H9 (cell line): ENCODE data around the gene AKT1. TPM values are rescaled to one million over a fixed set of nuclear protein-coding genes. Genes with fewer than 3 reads are reported as not detected.
A peak's percentile ranks its signal among the peaks of the same experiment; 100 is the strongest.

Experiments
- DNase-seq: peaks from one replicate; pipeline ENCODE4 v3.0.0-alpha.2; 2017
- H2AFZ ChIP-seq: one replicate; pipeline ENCODE4 v1.6.1; 2013; ENCODE audit warnings: mild to moderate bottlenecking, low read length, control low read depth, moderate library complexity
- H2AK5ac ChIP-seq: 2 replicates; pipeline ENCODE4 v1.6.1; 2013; ENCODE audit warnings: low read length, control low read depth, mixed read lengths; ENCODE audit not compliant: insufficient read length
- H2BK120ac ChIP-seq: one replicate; pipeline ENCODE4 v1.6.1; 2013; ENCODE audit warnings: low read depth, mild to moderate bottlenecking, low read length, control low read depth, inconsistent platforms; ENCODE audit not compliant: poor library complexity, severe bottlenecking
- H2BK12ac ChIP-seq: 2 replicates; pipeline ENCODE4 v1.6.1; 2013; ENCODE audit warnings: low read length, control low read depth, mixed read lengths, low read depth; ENCODE audit not compliant: insufficient read length
- H2BK15ac ChIP-seq: 2 replicates; pipeline ENCODE4 v1.6.1; 2013; ENCODE audit warnings: low read depth, low read length, control low read depth
- H2BK20ac ChIP-seq: one replicate; pipeline ENCODE4 v1.6.1; 2013; ENCODE audit warnings: low read depth, mild to moderate bottlenecking, low read length, control low read depth, inconsistent platforms; ENCODE audit not compliant: poor library complexity, severe bottlenecking
- H2BK5ac ChIP-seq: 2 replicates; pipeline ENCODE4 v1.6.1; 2013; ENCODE audit warnings: low read length, control low read depth, mixed read lengths; ENCODE audit not compliant: insufficient read length
- H3K14ac ChIP-seq: 2 replicates; pipeline ENCODE4 v1.6.1; 2013; ENCODE audit warnings: low read length, control low read depth; ENCODE audit not compliant: insufficient read depth
- H3K18ac ChIP-seq: 2 replicates; pipeline ENCODE4 v1.6.1; 2013; ENCODE audit warnings: low read depth, mild to moderate bottlenecking, mixed read lengths, low read length, control low read depth; ENCODE audit not compliant: insufficient read length
- H3K23ac ChIP-seq: 2 replicates; pipeline ENCODE4 v1.6.1; 2013; ENCODE audit warnings: low read length, control low read depth, mixed read lengths, low read depth; ENCODE audit not compliant: insufficient read length
- H3K23me2 ChIP-seq: 2 replicates; pipeline ENCODE4 v1.6.1; 2013; ENCODE audit warnings: low read depth, mild to moderate bottlenecking, mixed read lengths, low read length, control low read depth; ENCODE audit not compliant: insufficient read length, poor library complexity, severe bottlenecking
- H3K27ac ChIP-seq: 2 replicates; pipeline ENCODE4 v1.5.1; 2013; ENCODE audit warnings: low read length, control low read depth, mixed read lengths, low read depth; ENCODE audit not compliant: insufficient read length
- H3K27me3 ChIP-seq: 2 replicates; pipeline ENCODE4 v1.6.1; 2013; ENCODE audit warnings: low read length, control low read depth, inconsistent platforms; ENCODE audit not compliant: insufficient read depth
- H3K4ac ChIP-seq: 2 replicates; pipeline ENCODE4 v1.6.1; 2013; ENCODE audit warnings: low read depth, mild to moderate bottlenecking, control low read depth, inconsistent platforms, low read length, moderate library complexity
- H3K4me1 ChIP-seq: 2 replicates; pipeline ENCODE4 v1.6.1; 2013; ENCODE audit warnings: low read length, control low read depth, inconsistent platforms; ENCODE audit not compliant: insufficient read depth
- H3K4me2 ChIP-seq: 2 replicates; pipeline ENCODE4 v1.6.1; 2013; ENCODE audit warnings: low read length, control low read depth, mixed read lengths; ENCODE audit not compliant: insufficient read length, insufficient read depth
- H3K56ac ChIP-seq: 2 replicates; pipeline ENCODE4 v1.6.1; 2013; ENCODE audit warnings: low read depth, mild to moderate bottlenecking, mixed read lengths, low read length, control low read depth; ENCODE audit not compliant: insufficient read length
- H3K79me1 ChIP-seq: 2 replicates; pipeline ENCODE4 v1.6.1; 2013; ENCODE audit warnings: low read depth, mild to moderate bottlenecking, moderate library complexity, low read length, control low read depth, inconsistent platforms; ENCODE audit not compliant: insufficient read depth, poor library complexity, severe bottlenecking
- H3K79me2 ChIP-seq: 2 replicates; pipeline ENCODE4 v1.6.1; 2013; ENCODE audit warnings: low read length, control low read depth, inconsistent platforms; ENCODE audit not compliant: insufficient read depth
- H3K9ac ChIP-seq: 2 replicates; pipeline ENCODE4 v1.6.1; 2013; ENCODE audit warnings: low read length, control low read depth, mixed read lengths; ENCODE audit not compliant: insufficient read length; ENCODE audit errors: extremely low read depth
- H3K9me3 ChIP-seq: one replicate; pipeline ENCODE4 v1.6.1; 2013; ENCODE audit warnings: low read depth, low read length, inconsistent platforms; ENCODE audit not compliant: control insufficient read depth
- H3T11ph ChIP-seq: one replicate; pipeline ENCODE4 v1.6.1; 2013; ENCODE audit warnings: mild to moderate bottlenecking, low read length, control low read depth, inconsistent platforms
- H4K20me1 ChIP-seq: one replicate; pipeline ENCODE4 v1.6.1; 2013; ENCODE audit not compliant: control insufficient read depth, insufficient read length, insufficient read depth
- H4K5ac ChIP-seq: 2 replicates; pipeline ENCODE4 v1.6.1; 2013; ENCODE audit warnings: low read depth, mild to moderate bottlenecking, mixed read lengths, low read length, control low read depth; ENCODE audit not compliant: insufficient read length
- H4K8ac ChIP-seq: replicated peaks from 2 replicates; pipeline ENCODE4 v1.6.1; 2013; ENCODE audit warnings: low read length, control low read depth, mixed read lengths, low read depth; ENCODE audit not compliant: insufficient read length
- H4K91ac ChIP-seq: 2 replicates; pipeline ENCODE4 v1.6.1; 2013; ENCODE audit warnings: low read depth, mild to moderate bottlenecking, moderate library complexity, mixed read lengths, low read length, control low read depth; ENCODE audit not compliant: insufficient read length
- H3K27ac Mint-ChIP-seq, 3 experiments: 2 replicates in 2 of 3; 3 replicates in 1 of 3; pipeline ENCODE4 v1.8.0; 2020 to 2021; ENCODE audit warnings: mixed read lengths in 3 of 3, mild to moderate bottlenecking in 1 of 3, moderate library complexity in 1 of 3
- H3K27me3 Mint-ChIP-seq: 2 replicates; pipeline ENCODE4 v1.8.0; 2021; ENCODE audit warnings: low read depth, mild to moderate bottlenecking, moderate library complexity, mixed read lengths
- H3K36me3 Mint-ChIP-seq, 3 experiments: 2 replicates in 2 of 3; 3 replicates in 1 of 3; pipeline ENCODE4 v1.8.0; 2020 to 2021; ENCODE audit warnings: low read depth in 3 of 3, mixed read lengths in 3 of 3; ENCODE audit not compliant: insufficient read depth in 1 of 3
- H3K4me1 Mint-ChIP-seq, 2 experiments: 2 replicates each; pipeline ENCODE4 v1.8.0; 2020; ENCODE audit warnings: mixed read lengths in 2 of 2
- H3K4me3 Mint-ChIP-seq, 2 experiments: 2 replicates in 1 of 2; 3 replicates in 1 of 2; pipeline ENCODE4 v1.8.0; 2020 to 2021; ENCODE audit warnings: mild to moderate bottlenecking in 2 of 2, mixed read lengths in 2 of 2, moderate library complexity in 1 of 2
- H3K9me3 Mint-ChIP-seq, 2 experiments: 2 replicates in 1 of 2; 3 replicates in 1 of 2; pipeline ENCODE4 v1.8.0; 2020; ENCODE audit warnings: mild to moderate bottlenecking in 2 of 2, mixed read lengths in 2 of 2, moderate library complexity in 1 of 2
- whole genome bisulfite sequencing: extraction: QIAGEN DNeasy Blood & Tissue Kit; methylation state at CpG from one replicate; pipeline ENCODE4 v1.1.7; 2013; ENCODE audit warnings: missing lambda C conversion rate, low lambda C conversion rate, mixed read lengths; ENCODE audit not compliant: insufficient read length; ENCODE audit errors: extremely low coverage; 5-methylcytosine and 5-hydroxymethylcytosine counted together
- total RNA-seq: library from RNA; stranded (reverse); gene quantifications from 2 replicates; pipeline ENCODE4 v1.2.1, GENCODE V29; 2021
- TF ChIP-seq, protein P1 (sequence below): fragments of 200-600 bp; sonication (generic); conservative IDR thresholded peaks from 3 replicates; pipeline ENCODE4 v1.8.0; 2021; ENCODE audit warnings: antibody characterized with exemption, mild to moderate bottlenecking

AKT1 gene
- total RNA-seq, 1 experiment from 2014 or later, result 101 TPM

- Histone ChIP-seq H4K8ac (no peak overlapping the region), H2BK5ac (no peak overlapping the region), H3K56ac (no peak overlapping the region), H3T11ph (no peak overlapping the region), H3K79me1 (no peaks in the 10 kb centered on the region), H3K27ac (no peak overlapping the region), H3K18ac (peak overlapping the region; percentile 76), H2BK12ac (no peak overlapping the region), H2BK120ac (no peak overlapping the region), H4K20me1 (no peaks in the 10 kb centered on the region), H2AFZ (no peak overlapping the region), H2AK5ac (no peak overlapping the region), H3K4ac (no peak overlapping the region), H2BK20ac (no peak overlapping the region), H3K4me1 (no peaks in the 10 kb centered on the region; the same call in 1 of the 2 replicates), H3K23me2 (peaks cover 12% of the 10 kb centered on the region), H3K9me3 (peaks cover 6% of the 10 kb centered on the region), H3K79me2 (peaks cover 16% of the 10 kb centered on the region; the same call in 1 of the 2 replicates), H4K5ac (no peak overlapping the region), H3K23ac (no peak overlapping the region), H3K4me2 (peak overlapping the region; percentile 47), H2BK15ac (no peak overlapping the region), H3K14ac (no peak overlapping the region), H4K91ac (no peak overlapping the region), H3K27me3 (no peaks in the 10 kb centered on the region), H3K9ac (no peak overlapping the region)
- peaks cover 15 to 46% (median 34%) of the 10 kb centered on the region in 3 experiments; a peak in 6 of 7 replicates for H3K36me3 Mint-ChIP-seq
- DNase-seq, result no peak
- H3K27me3 Mint-ChIP-seq, result peaks cover 7% of the 10 kb centered on the region
- TF ChIP-seq, protein P1, sequence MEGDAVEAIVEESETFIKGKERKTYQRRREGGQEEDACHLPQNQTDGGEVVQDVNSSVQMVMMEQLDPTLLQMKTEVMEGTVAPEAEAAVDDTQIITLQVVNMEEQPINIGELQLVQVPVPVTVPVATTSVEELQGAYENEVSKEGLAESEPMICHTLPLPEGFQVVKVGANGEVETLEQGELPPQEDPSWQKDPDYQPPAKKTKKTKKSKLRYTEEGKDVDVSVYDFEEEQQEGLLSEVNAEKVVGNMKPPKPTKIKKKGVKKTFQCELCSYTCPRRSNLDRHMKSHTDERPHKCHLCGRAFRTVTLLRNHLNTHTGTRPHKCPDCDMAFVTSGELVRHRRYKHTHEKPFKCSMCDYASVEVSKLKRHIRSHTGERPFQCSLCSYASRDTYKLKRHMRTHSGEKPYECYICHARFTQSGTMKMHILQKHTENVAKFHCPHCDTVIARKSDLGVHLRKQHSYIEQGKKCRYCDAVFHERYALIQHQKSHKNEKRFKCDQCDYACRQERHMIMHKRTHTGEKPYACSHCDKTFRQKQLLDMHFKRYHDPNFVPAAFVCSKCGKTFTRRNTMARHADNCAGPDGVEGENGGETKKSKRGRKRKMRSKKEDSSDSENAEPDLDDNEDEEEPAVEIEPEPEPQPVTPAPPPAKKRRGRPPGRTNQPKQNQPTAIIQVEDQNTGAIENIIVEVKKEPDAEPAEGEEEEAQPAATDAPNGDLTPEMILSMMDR, result no peak
- H3K4me1 Mint-ChIP-seq, result peaks cover 18 to 19% of the 10 kb centered on the region in 2 experiments
- peaks cover 13 to 19% of the 10 kb centered on the region in 2 experiments for H3K9me3 Mint-ChIP-seq
- no CpG with 5 or more reads among the region's 21 CpGs for WGBS
- peak overlapping the region; percentile 87 to 90 for H3K4me3 Mint-ChIP-seq
- H3K27ac Mint-ChIP-seq, result peak overlapping the region in 1 of 3 experiments; percentile 96; a peak in 3 of 7 replicates
These were observed 43.2 kb downstream of the AKT1 start for GRCh38 chr14:104752423-104752734.
